ENCODE data around the gene PLXNA2.

DNA sequence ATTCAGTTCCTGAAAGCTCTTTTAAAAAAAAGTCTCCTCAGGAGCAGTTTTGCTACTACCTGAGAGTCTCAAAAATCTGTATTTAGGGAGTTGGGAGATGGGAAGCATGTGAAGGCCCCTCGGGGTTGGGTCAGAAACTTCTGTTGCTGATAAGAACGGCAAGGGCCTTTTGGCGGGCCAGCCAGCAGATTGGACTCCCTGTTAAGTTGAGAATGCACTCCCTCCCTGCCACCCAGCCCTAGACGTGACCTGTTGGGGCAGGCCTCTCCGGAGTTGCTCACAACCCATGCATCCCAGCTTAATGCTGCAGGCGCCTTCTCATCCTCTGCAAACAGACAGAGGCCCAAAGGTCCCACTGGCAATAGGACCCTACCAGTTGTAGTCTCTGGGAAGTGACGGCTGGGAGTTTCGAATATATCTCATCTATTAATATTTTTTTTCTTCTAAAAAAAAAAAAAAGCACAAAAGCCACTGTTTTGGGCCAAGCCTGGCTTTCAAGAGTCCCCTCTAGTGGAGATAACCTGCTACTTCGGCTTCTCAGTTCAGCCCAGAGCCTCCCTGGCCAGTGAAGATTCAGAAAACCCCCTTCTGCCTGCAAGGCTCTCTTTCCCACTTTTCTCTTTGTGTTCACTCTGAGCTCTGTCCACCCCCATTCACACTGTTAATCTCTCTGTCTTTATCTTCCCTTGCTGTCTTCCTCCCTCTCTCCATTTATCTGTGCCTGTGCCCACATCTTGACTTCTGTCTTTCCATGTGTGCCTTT is 5.3 kb downstream of the PLXNA2 start:
- TF ChIP-seq GATA3 (IDR thresholded peaks at IDR 0.05; ENCODE audit: low read depth, low read length) (no peak; the same call in 1 of the 2 replicates), GATA2 (IDR thresholded peaks at IDR 0.05; ENCODE audit: low read depth, low read length) (no peak)
